Loucy (cell line): ENCODE data around the gene TOP1.

ENCODE experiments used
- H2AFZ ChIP-seq: fragments of 200-600 bp; sonication (generic); 2 replicates; pipeline ENCODE4 v1.6.0; 2016; ENCODE audit warnings: antibody characterized with exemption, mild to moderate bottlenecking, low read length, moderate library complexity
- H3F3A ChIP-seq: fragments of 200-600 bp; 2 replicates; pipeline ENCODE4 v1.6.0; 2016; ENCODE audit warnings: antibody characterized with exemption, low read depth, mild to moderate bottlenecking
- H3K27me3 ChIP-seq: fragments of 200-600 bp; sonication (generic); 2 replicates; pipeline ENCODE4 v1.6.1; 2014; ENCODE audit warnings: low read length, mild to moderate bottlenecking; ENCODE audit not compliant: insufficient read depth, poor library complexity, severe bottlenecking
- H3K36me3 ChIP-seq: fragments of 200-600 bp; sonication (generic); 2 replicates; pipeline ENCODE4 v1.6.1; 2016; ENCODE audit warnings: low read length; ENCODE audit not compliant: insufficient read depth
- H3K4me1 ChIP-seq: fragments of 200-600 bp; sonication (generic); 2 replicates; pipeline ENCODE4 v1.5.1; 2014; ENCODE audit warnings: low read length, mild to moderate bottlenecking; ENCODE audit not compliant: insufficient read depth, poor library complexity, severe bottlenecking
- H3K4me2 ChIP-seq: fragments of 200-600 bp; sonication (generic); 2 replicates; pipeline ENCODE4 v1.6.0; 2014; ENCODE audit warnings: antibody characterized with exemption, low read length, low read depth, mild to moderate bottlenecking; ENCODE audit not compliant: poor library complexity, severe bottlenecking
- H3K4me3 ChIP-seq: fragments of 200-600 bp; sonication (generic); 2 replicates; pipeline ENCODE4 v1.5.1; 2014; ENCODE audit warnings: low read length, mild to moderate bottlenecking, mixed read lengths; ENCODE audit not compliant: poor library complexity, severe bottlenecking
- H3K79me2 ChIP-seq: fragments of 200-600 bp; sonication (generic); 2 replicates; pipeline ENCODE4 v1.6.1; 2014; ENCODE audit warnings: low read length; ENCODE audit not compliant: insufficient read depth
- H3K9ac ChIP-seq: fragments of 200-600 bp; sonication (generic); 2 replicates; pipeline ENCODE4 v1.6.0; 2014; ENCODE audit warnings: mild to moderate bottlenecking, low read depth, low read length, moderate library complexity; ENCODE audit not compliant: poor library complexity, severe bottlenecking
- H3K9me2 ChIP-seq: fragments of 200-600 bp; sonication (generic); replicated peaks from 2 replicates; pipeline ENCODE4 v1.6.1; 2016; ENCODE audit warnings: low read depth, low read length, mixed read lengths
- H3K9me3 ChIP-seq: fragments of 200-600 bp; sonication (generic); 2 replicates; pipeline ENCODE4 v1.6.1; 2014; ENCODE audit warnings: mild to moderate bottlenecking, antibody characterized with exemption, low read length, low read depth; ENCODE audit not compliant: insufficient read depth
- H4K20me1 ChIP-seq: fragments of 200-600 bp; sonication (generic); 2 replicates; pipeline ENCODE4 v1.6.0; 2014; ENCODE audit warnings: antibody characterized with exemption, low read length, mild to moderate bottlenecking; ENCODE audit not compliant: insufficient read depth, poor library complexity, severe bottlenecking
- EZH2phosphoT487 ChIP-seq: fragments of 200-600 bp; IDR thresholded peaks from 2 replicates; pipeline ENCODE4 v1.6.1; 2018; ENCODE audit warnings: antibody characterized with exemption, mild to moderate bottlenecking, moderate library complexity, borderline replicate concordance
- TF ChIP-seq, protein P1 (sequence below): fragments of 200-600 bp; sonication (generic); conservative IDR thresholded peaks from 2 replicates; pipeline ENCODE4 v1.5.1; 2014; ENCODE audit warnings: mild to moderate bottlenecking, antibody characterized with exemption, low read length

TOP1 gene

DNA sequence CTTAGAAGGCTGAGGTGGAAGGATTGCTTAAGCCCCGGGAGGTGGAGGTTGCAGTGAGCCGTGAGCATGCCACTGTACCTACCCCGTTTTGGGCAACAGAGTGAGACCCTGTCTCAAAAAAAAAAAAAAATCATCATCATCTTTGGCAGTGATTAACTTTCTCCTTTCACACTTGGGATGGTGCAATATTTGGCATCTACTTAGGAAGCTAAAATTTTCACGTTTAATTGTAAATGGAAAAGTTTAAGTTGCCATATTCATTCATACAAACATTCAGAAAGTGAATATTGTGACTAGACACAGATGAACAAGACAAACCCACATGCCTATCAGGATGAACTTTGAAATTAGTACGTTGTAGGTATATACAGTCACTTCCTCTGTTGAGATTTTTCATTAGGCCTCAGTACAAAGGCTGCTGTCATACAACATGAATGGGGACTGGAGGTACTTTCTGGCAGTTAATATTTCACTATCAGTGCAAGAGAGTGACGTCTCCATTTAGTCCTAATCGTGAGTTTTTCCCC lies 10.3 kb downstream of the TOP1 start:
- Histone ChIP-seq H3K79me2 (peaks cover 96% of the 10 kb centered on the region), H3K9ac (no peak overlapping the region), H3F3A (no peaks in the 10 kb centered on the region), H4K20me1 (peaks cover 96% of the 10 kb centered on the region), H3K4me3 (no peak overlapping the region), H2AFZ (no peak overlapping the region), H3K9me2 (no peaks in the 10 kb centered on the region), H3K4me2 (peak overlapping the region; percentile 1), H3K4me1 (peaks cover 62% of the 10 kb centered on the region), H3K27me3 (no peaks in the 10 kb centered on the region), H3K9me3 (no peaks in the 10 kb centered on the region), H3K36me3 (0 out of 2 replicates have a peak, but pooled peaks cover 3% of the 10 kb centered on the region)
- TF ChIP-seq, protein P1, sequence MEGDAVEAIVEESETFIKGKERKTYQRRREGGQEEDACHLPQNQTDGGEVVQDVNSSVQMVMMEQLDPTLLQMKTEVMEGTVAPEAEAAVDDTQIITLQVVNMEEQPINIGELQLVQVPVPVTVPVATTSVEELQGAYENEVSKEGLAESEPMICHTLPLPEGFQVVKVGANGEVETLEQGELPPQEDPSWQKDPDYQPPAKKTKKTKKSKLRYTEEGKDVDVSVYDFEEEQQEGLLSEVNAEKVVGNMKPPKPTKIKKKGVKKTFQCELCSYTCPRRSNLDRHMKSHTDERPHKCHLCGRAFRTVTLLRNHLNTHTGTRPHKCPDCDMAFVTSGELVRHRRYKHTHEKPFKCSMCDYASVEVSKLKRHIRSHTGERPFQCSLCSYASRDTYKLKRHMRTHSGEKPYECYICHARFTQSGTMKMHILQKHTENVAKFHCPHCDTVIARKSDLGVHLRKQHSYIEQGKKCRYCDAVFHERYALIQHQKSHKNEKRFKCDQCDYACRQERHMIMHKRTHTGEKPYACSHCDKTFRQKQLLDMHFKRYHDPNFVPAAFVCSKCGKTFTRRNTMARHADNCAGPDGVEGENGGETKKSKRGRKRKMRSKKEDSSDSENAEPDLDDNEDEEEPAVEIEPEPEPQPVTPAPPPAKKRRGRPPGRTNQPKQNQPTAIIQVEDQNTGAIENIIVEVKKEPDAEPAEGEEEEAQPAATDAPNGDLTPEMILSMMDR = no peak
- no peak for TF ChIP-seq EZH2phosphoT487

DNA sequence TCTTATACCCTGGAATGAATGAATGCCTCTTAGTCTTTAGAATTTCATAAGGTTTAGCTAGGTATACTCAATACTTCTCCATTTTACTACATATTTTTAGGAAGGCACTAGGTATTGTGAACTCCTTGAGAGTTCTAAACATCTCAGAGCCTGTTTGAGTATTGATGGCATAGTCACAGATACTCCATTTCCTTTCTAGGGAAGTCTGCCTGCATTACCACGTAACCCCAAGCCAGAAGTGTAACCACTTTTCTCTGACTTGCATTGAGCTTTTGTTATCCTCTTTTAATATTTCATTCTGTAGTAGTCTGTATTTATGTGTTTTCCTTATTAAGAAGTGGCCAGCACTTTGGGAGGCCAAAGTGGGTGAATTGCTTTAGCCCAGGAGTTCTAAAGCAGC lies 12.2 kb downstream of the TOP1 start:
- H3K4me3 ChIP-seq = no peak overlapping the region
- H2AFZ ChIP-seq = no peak overlapping the region
- 0 out of 2 replicates have a peak, but pooled peaks cover 3% of the 10 kb centered on the region for H3K36me3 ChIP-seq
- peak overlapping the region; percentile 38 for H3K4me2 ChIP-seq
- TF ChIP-seq, protein P1 = no peak
- TF ChIP-seq EZH2phosphoT487 = no peak
- H3K27me3 ChIP-seq = no peaks in the 10 kb centered on the region
- H3K9me2 ChIP-seq = no peaks in the 10 kb centered on the region
- peaks cover 44% of the 10 kb centered on the region for H3K4me1 ChIP-seq
- no peaks in the 10 kb centered on the region for H3K9me3 ChIP-seq
- no peak overlapping the region for H3K9ac ChIP-seq
- H3K79me2 ChIP-seq = peaks cover 95% of the 10 kb centered on the region
- H4K20me1 ChIP-seq = peaks cover 95% of the 10 kb centered on the region
- H3F3A ChIP-seq = no peaks in the 10 kb centered on the region

DNA sequence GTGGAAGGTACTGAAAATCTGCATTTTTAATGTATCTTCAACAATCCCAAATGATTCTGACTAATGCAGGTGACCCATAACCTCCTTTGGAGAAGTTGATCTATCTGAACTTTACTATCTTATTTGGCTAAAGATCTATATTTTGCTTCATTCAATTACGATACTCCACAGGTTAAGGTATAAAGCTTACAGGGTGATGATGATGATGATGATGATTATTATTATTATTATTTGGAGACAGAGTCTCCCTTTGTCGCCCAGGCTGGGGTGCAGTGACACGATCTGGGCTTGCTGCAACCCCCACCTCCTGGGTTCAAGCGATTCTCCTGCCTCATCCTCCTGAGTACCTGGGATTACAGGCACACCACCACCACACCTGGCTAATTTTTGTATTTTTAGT lies 13.1 kb downstream of the TOP1 start:
- peaks cover 95% of the 10 kb centered on the region for H4K20me1 ChIP-seq
- H3K27me3 ChIP-seq = no peaks in the 10 kb centered on the region
- H3K79me2 ChIP-seq = peaks cover 95% of the 10 kb centered on the region
- H3K9ac ChIP-seq = no peak overlapping the region
- H2AFZ ChIP-seq = no peak overlapping the region
- H3K4me3 ChIP-seq = no peak overlapping the region
- H3F3A ChIP-seq = no peaks in the 10 kb centered on the region
- H3K4me2 ChIP-seq = no peak overlapping the region
- no peaks in the 10 kb centered on the region for H3K36me3 ChIP-seq
- H3K4me1 ChIP-seq = peaks cover 42% of the 10 kb centered on the region
- no peaks in the 10 kb centered on the region for H3K9me3 ChIP-seq
- TF ChIP-seq, protein P1 = no peak
- TF ChIP-seq EZH2phosphoT487 = no peak
- no peaks in the 10 kb centered on the region for H3K9me2 ChIP-seq
